B cell (primary cell): ENCODE results near the gene PLAAT1. TPM values are rescaled to one million over a fixed set of nuclear protein-coding genes. Genes with fewer than 3 reads are reported as not detected.

ENCODE experiments used
- ATAC-seq: fragments of 200-7000 bp; cut with Tn5 transposase; one replicate; pipeline ENCODE4 v1.10.0; 2021; ENCODE audit warnings: low read depth, mild to moderate bottlenecking, moderate number of reproducible peaks, moderate library complexity
- CTCF ChIA-PET: fragments of 350-600 bp; sonication (Branson Sonifier 250); formaldehyde crosslinking; loops from one replicate; lab custom pipeline; 2021; ENCODE audit warnings: antibody characterized with exemption, inconsistent platforms; lab: Charles Lee
- POLR2A ChIA-PET: fragments of 350-600 bp; sonication (Branson Sonifier 250); formaldehyde crosslinking; loops from one replicate; lab custom pipeline; 2021; ENCODE audit warnings: antibody characterized with exemption; lab: Charles Lee
- DNase-seq: peaks from one replicate; pipeline ENCODE4 v3.0.0; 2013
- H2AFZ ChIP-seq: 2 replicates; pipeline ENCODE4 v1.6.1; 2012; ENCODE audit warnings: mild to moderate bottlenecking, low read depth, low read length; ENCODE audit not compliant: insufficient read depth, poor library complexity, severe bottlenecking
- H3K27ac ChIP-seq, 2 donors: 1 replicate in 1 of 2; 2 replicates in 1 of 2; pipeline ENCODE4 v1.5.1; 2012 to 2013; ENCODE audit warnings: low read length in 2 of 2, mild to moderate bottlenecking in 2 of 2, moderate library complexity in 1 of 2
- H3K27me3 ChIP-seq, 4 experiments: fragments of 200-600 bp in 1 of 4; sonication (generic) in 1 of 4; replicated peaks in 1 of 4; 1 replicate in 2 of 4; 2 replicates in 2 of 4; pipeline versions ENCODE4 v1.6.1 to v1.7.0; 2013 to 2016; ENCODE audit warnings: low read length in 3 of 4, mild to moderate bottlenecking in 2 of 4, mixed read lengths in 1 of 4, moderate library complexity in 1 of 4; ENCODE audit not compliant: insufficient read depth in 4 of 4, control insufficient read depth in 3 of 4; ENCODE audit errors: control extremely low read depth in 1 of 4
- H3K36me3 ChIP-seq, 2 experiments: replicated peaks in 1 of 2; 1 replicate in 1 of 2; 2 replicates in 1 of 2; pipeline versions ENCODE4 v1.6.1 to v1.7.1; 2013; ENCODE audit warnings: low read length in 1 of 2; ENCODE audit not compliant: insufficient read depth in 2 of 2, control insufficient read depth in 1 of 2; ENCODE audit errors: control extremely low read depth in 1 of 2, extremely low read depth in 1 of 2
- H3K4me1 ChIP-seq, 2 donors: fragments of 200-600 bp in 1 of 2; sonication (generic) in 1 of 2; 1 replicate in 1 of 2; 2 replicates in 1 of 2; pipeline versions ENCODE4 v1.5.1 to v1.6.1; 2013 to 2017; ENCODE audit warnings: low read length in 2 of 2; ENCODE audit not compliant: control insufficient read depth in 2 of 2, insufficient read depth in 2 of 2
- H3K4me2 ChIP-seq: replicated peaks from 2 replicates; pipeline ENCODE3; 2012; ENCODE audit warnings: mild to moderate bottlenecking, low read depth, low read length; ENCODE audit not compliant: poor library complexity, severe bottlenecking
- H3K4me3 ChIP-seq, 5 experiments: fragments of 200-600 bp in 1 of 5; sonication (generic) in 1 of 5; 1 replicate in 3 of 5; 2 replicates in 2 of 5; pipeline versions ENCODE4 v1.5.1 to v1.7.0; 2011 to 2016; ENCODE audit warnings: low read length in 4 of 5, mild to moderate bottlenecking in 4 of 5, low read depth in 2 of 5, control low read depth in 1 of 5, moderate library complexity in 1 of 5; ENCODE audit not compliant: insufficient read depth in 1 of 5; ENCODE audit errors: control extremely low read depth in 1 of 5, extremely low read depth in 1 of 5
- H3K79me2 ChIP-seq: fragments of 200-600 bp; sonication (generic); one replicate; pipeline ENCODE4 v1.6.0; 2016; ENCODE audit warnings: low read length; ENCODE audit not compliant: control insufficient read depth, insufficient read depth
- H3K9ac ChIP-seq: fragments of 200-600 bp; sonication (generic); 2 replicates; pipeline ENCODE4 v1.6.1; 2017; ENCODE audit warnings: mild to moderate bottlenecking, low read length, moderate library complexity
- H3K9me3 ChIP-seq, 3 donors: one replicate each; pipeline versions ENCODE4 v1.6.1 to v1.7.1; 2013; ENCODE audit warnings: low read length in 2 of 3; ENCODE audit not compliant: control insufficient read depth in 2 of 3, insufficient read depth in 1 of 3; ENCODE audit errors: control extremely low read depth in 1 of 3
- H4K20me1 ChIP-seq: 2 replicates; pipeline ENCODE4 v1.6.0; 2012; ENCODE audit warnings: mild to moderate bottlenecking, low read length; ENCODE audit not compliant: insufficient read depth, control insufficient read depth, poor library complexity, severe bottlenecking
- H3K27ac Mint-ChIP-seq: one replicate; pipeline ENCODE4 v1.8.0; 2021; ENCODE audit warnings: mixed read lengths
- H3K27me3 Mint-ChIP-seq: one replicate; pipeline ENCODE4 v1.8.0; 2021; ENCODE audit warnings: mixed read lengths
- H3K4me1 Mint-ChIP-seq: one replicate; pipeline ENCODE4 v1.8.0; 2021; ENCODE audit warnings: mixed read lengths
- H3K4me3 Mint-ChIP-seq: one replicate; pipeline ENCODE4 v1.8.0; 2021; ENCODE audit warnings: mixed read lengths
- H3K9me3 Mint-ChIP-seq: one replicate; pipeline ENCODE4 v1.8.0; 2022; ENCODE audit warnings: mixed read lengths; ENCODE audit not compliant: insufficient read depth
- CTCF ChIP-seq: fragments of 200-600 bp; IDR thresholded peaks from one replicate; pipeline ENCODE4 v1.8.0; 2022; ENCODE audit warnings: antibody characterized with exemption, mild to moderate bottlenecking
- EZH2 ChIP-seq: IDR thresholded peaks from 2 replicates; pipeline ENCODE4 v1.6.1; 2012; ENCODE audit warnings: borderline replicate concordance, low read depth, mild to moderate bottlenecking, moderate library complexity, low read length; ENCODE audit not compliant: insufficient read depth, poor library complexity, severe bottlenecking
- WGBS: methylation state at CpG from one replicate; pipeline ENCODE4 v1.1.5; 2013; ENCODE audit warnings: missing lambda C conversion rate; ENCODE audit not compliant: insufficient coverage; 5-methylcytosine and 5-hydroxymethylcytosine counted together
- intact Hi-C: fragments of 100-400 bp; cut with micrococcal nuclease; formaldehyde crosslinking; loops from one replicate; pipeline ENCODE4 v1.10.0; 2022
- polyA plus RNA-seq: library from polyadenylated mRNA; depleted of rRNA; stranded (reverse); fragments of >200 nt; gene quantifications from 2 replicates; pipeline ENCODE4 v1.2.3, GENCODE V29; 2012
- total RNA-seq, 2 donors: library from RNA; stranded (reverse); fragments of 120-200 nt in 1 of 2; gene quantifications; 1 replicate in 1 of 2; 2 replicates in 1 of 2; pipeline versions ENCODE4 v1.2.3 to v1.2.4, GENCODE V29; 2013 to 2022

Gene PLAAT1
- total and polyA plus RNA-seq, 2 donors (not counting 1 experiment from before 2014, with no cell fraction given): not detected

GRCh38 chr3:193196746-193197145, 44.3 kb upstream of the PLAAT1 start:
- Mint-ChIP-seq H3K27me3 (peaks cover under 1% of the 10 kb centered on the region), H3K4me3 (no peak overlapping the region), H3K27ac (no peak overlapping the region), H3K4me1 (no peaks in the 10 kb centered on the region), H3K9me3 (peaks cover 2% of the 10 kb centered on the region)
- TF ChIP-seq EZH2 (no peak), CTCF (no peak)
- no peaks in the 10 kb centered on the region for H4K20me1 ChIP-seq
- intact Hi-C loops: no loop called here
- H3K27me3 ChIP-seq: no peaks in the 10 kb centered on the region
- H3K4me3 ChIP-seq: no peak overlapping the region
- WGBS: no CpG with 5 or more reads among the region's 2 CpGs
- POLR2A ChIA-PET: no interaction called here
- ATAC-seq (no peak), DNase-seq (no peak)
- no peaks in the 10 kb centered on the region for H3K9me3 ChIP-seq
- CTCF ChIA-PET: no interaction called here
- no peak overlapping the region for H3K27ac ChIP-seq
- no peak overlapping the region for H3K4me2 ChIP-seq
- no peaks in the 10 kb centered on the region for H3K79me2 ChIP-seq
- H3K9ac ChIP-seq: no peak overlapping the region
- H2AFZ ChIP-seq: no peak overlapping the region
- no peaks in the 10 kb centered on the region for H3K4me1 ChIP-seq
- no peaks in the 10 kb centered on the region for H3K36me3 ChIP-seq

GRCh38 chr3:193207290-193208273, 33.4 kb upstream of the PLAAT1 start:
- H3K4me3 Mint-ChIP-seq: no peak overlapping the region
- Histone ChIP-seq H3K9ac (no peak overlapping the region), H3K36me3 (no peaks in the 10 kb centered on the region), H3K4me3 (no peak overlapping the region), H3K27ac (no peak overlapping the region), H3K27me3 (no peaks in the 10 kb centered on the region), H3K79me2 (no peaks in the 10 kb centered on the region), H3K4me1 (no peaks in the 10 kb centered on the region), H4K20me1 (no peaks in the 10 kb centered on the region), H2AFZ (no peak overlapping the region), H3K9me3 (no peaks in the 10 kb centered on the region), H3K4me2 (no peak overlapping the region)
- 32% methylated on average over 2 of the region's 5 CpGs for WGBS
- H3K9me3 Mint-ChIP-seq: no peaks in the 10 kb centered on the region
- H3K27me3 Mint-ChIP-seq: no peaks in the 10 kb centered on the region
- DNase-seq (no peak), ATAC-seq (no peak)
- CTCF ChIA-PET: no interaction called here
- intact Hi-C loops: no loop called here
- no peak overlapping the region for H3K27ac Mint-ChIP-seq
- H3K4me1 Mint-ChIP-seq: no peaks in the 10 kb centered on the region
- TF ChIP-seq CTCF (no peak), EZH2 (no peak)
- POLR2A ChIA-PET: no interaction called here
